ENCODE data around the gene HOXA5.

HOXA5 gene

DNA sequence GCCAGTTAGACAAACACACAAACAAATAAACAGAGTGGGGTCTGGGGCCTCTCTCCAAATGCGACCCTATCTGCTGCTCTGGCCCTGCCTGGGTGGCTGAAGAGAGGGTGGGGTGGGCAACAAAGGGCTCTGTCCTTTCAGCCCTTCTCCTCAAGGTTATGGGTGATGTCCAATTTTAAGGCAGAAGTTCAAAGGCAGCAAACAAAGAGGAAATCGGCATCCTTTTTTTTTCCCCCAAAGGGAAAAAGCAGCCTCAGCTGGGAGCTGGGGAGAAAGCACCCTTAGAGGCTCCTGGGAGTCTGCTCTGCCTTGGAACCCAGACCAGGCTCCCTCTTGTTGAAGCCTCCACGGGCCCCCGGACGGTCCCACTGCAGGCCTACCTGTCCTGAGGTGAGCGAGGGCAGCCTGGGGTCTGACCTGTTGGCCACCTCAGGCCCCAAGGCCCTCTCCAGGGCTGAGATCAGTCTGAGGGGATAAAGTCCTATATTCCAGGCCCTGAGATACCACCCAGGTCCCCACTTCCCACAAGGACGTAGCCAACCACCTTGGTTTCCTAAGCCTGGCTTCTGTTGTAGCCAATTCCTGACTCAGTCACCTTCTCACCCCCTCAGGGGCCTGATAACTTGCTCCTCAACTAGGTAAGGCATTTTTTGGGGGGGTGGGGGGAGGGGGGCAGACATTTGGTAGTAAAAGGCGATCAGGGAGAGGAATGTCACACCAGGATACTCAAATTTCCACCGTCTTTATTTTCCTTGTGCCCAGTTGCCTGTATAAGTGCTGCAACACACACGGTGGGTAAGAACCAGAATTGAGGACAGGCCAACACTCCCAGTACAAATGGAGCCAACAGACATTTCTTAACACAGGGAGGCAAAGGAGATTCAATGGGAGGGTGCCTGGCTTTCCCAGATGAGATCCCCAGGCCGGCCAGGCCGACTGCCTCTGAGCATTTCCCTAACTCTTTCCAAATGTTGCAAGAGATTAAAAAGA is 37.2 kb upstream of the HOXA5 start:
- H3K4me3 ChIP-seq (ENCODE audit: extremely low read depth, insufficient read depth, low read length, poor library complexity, severe bottlenecking): no peak overlapping the region
- H3K9me3 ChIP-seq (ENCODE audit: control insufficient read depth, low read length): no peaks in the 10 kb centered on the region
- WGBS, 2 experiments (ENCODE audit: insufficient coverage in 2 of 2): 26 to 40% methylated on average over 9 of the region's 12 CpGs
- H3K4me1 ChIP-seq (ENCODE audit: control insufficient read depth, insufficient read depth, low read length, poor library complexity, severe bottlenecking): peaks cover 6% of the 10 kb centered on the region
- H3K36me3 ChIP-seq (ENCODE audit: control insufficient read depth, insufficient read depth, low read length): no peaks in the 10 kb centered on the region
- H3K27ac ChIP-seq (ENCODE audit: low read depth, low read length, severe bottlenecking): no peak overlapping the region

DNA sequence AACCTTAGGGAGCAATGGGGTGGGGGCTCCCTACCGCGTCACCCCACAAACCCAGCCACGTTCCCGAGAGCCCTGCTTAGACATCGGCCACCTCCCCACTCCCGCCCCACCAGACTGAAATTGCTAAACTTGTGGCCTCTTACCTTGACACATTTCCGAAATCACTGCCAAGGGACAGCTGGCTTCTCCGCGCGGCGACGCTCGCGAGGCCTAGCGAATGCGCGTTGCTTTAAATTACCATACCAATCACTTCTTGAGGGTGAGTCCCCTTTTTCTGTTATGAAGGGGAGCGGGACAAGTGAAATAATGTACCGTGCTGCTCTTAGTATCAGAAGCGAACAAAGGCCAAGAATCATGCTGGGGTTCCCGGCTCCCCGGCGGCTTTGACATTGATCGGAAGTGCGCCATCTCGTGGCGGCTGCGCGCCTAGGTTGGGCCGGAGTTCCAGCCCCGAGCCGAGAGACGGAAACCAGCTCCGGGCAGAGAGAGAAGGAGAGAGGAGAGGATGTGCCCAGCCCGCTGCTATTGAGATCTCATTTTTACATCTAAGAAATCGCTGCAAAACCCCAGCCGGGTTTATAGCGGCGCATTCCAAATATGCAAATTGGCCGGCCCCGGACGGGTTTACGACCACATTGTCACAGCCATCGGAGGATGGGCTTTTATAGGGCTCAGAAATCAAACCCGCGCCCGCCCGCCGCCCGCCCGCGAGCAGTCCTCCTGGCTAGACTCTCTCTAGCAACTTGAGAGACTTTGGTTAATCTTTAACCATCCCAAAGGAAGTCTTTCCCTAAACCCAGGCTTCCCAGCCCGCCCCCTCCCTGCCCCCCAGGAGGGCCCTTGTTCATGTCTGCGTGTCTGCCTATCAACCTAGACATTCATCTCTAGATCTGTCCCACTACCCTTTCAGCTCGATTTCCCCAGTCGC is 36.3 kb upstream of the HOXA5 start:
- Histone ChIP-seq H3K4me1 (ENCODE audit: control insufficient read depth, insufficient read depth, low read length, poor library complexity, severe bottlenecking) (peaks cover 2% of the 10 kb centered on the region), H3K9me3 (ENCODE audit: control insufficient read depth, low read length) (no peaks in the 10 kb centered on the region), H3K27ac (ENCODE audit: low read depth, low read length, severe bottlenecking) (peak overlapping the region; percentile 29), H3K4me3 (ENCODE audit: extremely low read depth, insufficient read depth, low read length, poor library complexity, severe bottlenecking) (peak overlapping the region; percentile 16), H3K36me3 (ENCODE audit: control insufficient read depth, insufficient read depth, low read length) (no peaks in the 10 kb centered on the region)
- 2 to 4% methylated on average over 32 to 41 of the region's 56 CpGs for WGBS, 2 experiments (ENCODE audit: insufficient coverage in 2 of 2)

DNA sequence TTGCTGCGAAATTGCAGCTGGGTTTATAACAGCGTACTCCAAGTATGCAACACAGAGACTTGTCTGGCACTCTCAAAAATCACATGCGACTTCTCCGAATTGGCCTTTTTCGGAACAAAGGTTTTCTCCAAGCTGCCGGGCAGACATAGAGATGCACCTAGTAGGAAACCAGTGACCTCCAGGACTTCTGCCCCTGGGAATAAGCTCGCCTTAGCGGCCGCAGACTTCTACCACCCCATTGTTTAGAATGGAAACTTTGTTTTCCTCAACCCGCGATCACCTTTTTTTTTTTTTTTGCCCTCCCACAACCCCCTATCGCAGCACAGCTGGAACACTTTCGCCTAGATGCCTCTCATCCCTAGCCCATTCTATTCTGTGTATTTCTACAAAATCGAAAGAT is 35.5 kb upstream of the HOXA5 start:
- Histone ChIP-seq H3K4me1 (ENCODE audit: control insufficient read depth, insufficient read depth, low read length, poor library complexity, severe bottlenecking) (peaks cover 5% of the 10 kb centered on the region), H3K4me3 (ENCODE audit: extremely low read depth, insufficient read depth, low read length, poor library complexity, severe bottlenecking) (peak overlapping the region; percentile 16), H3K27ac (ENCODE audit: low read depth, low read length, severe bottlenecking) (no peak overlapping the region), H3K36me3 (ENCODE audit: control insufficient read depth, insufficient read depth, low read length) (no peaks in the 10 kb centered on the region), H3K9me3 (ENCODE audit: control insufficient read depth, low read length) (no peaks in the 10 kb centered on the region)
- 4 to 5% methylated on average over 12 to 13 of the region's 14 CpGs for WGBS, 2 experiments (ENCODE audit: insufficient coverage in 2 of 2)

DNA sequence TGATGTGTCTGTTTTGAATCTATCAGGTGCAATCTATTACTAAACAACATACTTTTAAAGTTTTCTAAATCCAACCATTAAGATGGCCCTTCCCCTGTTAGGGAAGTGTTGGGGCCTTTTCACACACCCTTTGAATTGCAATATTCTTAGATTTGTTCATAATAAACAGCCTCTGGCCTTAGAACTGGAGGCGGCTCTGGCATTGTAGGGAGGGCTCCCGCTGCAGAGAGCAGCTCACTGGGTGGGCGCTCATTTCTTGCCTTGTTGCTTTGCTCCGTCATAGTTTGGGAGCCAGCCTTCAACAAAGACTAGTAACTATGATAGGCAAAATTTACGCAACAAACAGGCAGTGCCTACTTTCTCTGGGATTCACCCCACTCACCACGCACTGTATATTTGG is 34.9 kb upstream of the HOXA5 start:
- no peak overlapping the region for H3K4me3 ChIP-seq (ENCODE audit: extremely low read depth, insufficient read depth, low read length, poor library complexity, severe bottlenecking)
- H3K4me1 ChIP-seq (ENCODE audit: control insufficient read depth, insufficient read depth, low read length, poor library complexity, severe bottlenecking): peaks cover 5% of the 10 kb centered on the region
- WGBS, 2 experiments (ENCODE audit: insufficient coverage in 2 of 2): 14 to 23% methylated on average over 2 to 4 of the region's 6 CpGs
- no peaks in the 10 kb centered on the region for H3K9me3 ChIP-seq (ENCODE audit: control insufficient read depth, low read length)
- no peaks in the 10 kb centered on the region for H3K36me3 ChIP-seq (ENCODE audit: control insufficient read depth, insufficient read depth, low read length)
- H3K27ac ChIP-seq (ENCODE audit: low read depth, low read length, severe bottlenecking): no peak overlapping the region

DNA sequence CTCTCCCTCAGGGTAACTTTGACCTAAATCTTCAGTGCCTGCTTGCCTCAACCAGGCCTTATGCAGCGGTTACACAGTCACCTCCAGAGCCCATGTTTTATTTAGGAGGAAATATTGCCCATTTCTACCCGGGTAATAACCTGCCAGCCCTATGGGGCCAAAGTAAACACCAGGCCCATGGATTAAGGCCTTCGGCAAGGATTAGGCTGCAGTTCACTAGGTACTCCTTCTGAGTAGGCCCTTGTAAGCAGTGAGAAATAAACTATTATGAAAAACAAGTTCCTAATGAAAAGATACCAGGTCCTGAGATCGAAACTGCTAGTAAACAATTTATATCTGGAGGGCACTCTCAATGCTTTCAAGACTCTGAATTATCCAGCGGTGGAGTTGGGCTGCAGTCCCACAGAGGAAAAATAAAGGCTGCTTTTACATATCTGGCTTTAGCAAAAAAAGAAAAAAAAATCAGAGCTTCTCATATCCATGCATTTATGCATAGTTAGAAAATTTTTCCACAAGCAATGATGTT is 34.4 kb upstream of the HOXA5 start:
- H3K9me3 ChIP-seq (ENCODE audit: control insufficient read depth, low read length): no peaks in the 10 kb centered on the region
- H3K36me3 ChIP-seq (ENCODE audit: control insufficient read depth, insufficient read depth, low read length): no peaks in the 10 kb centered on the region
- H3K27ac ChIP-seq (ENCODE audit: low read depth, low read length, severe bottlenecking): no peak overlapping the region
- 0 to 28% methylated on average over 1 to 4 of the region's 5 CpGs for WGBS, 2 experiments (ENCODE audit: insufficient coverage in 2 of 2)
- no peak overlapping the region for H3K4me3 ChIP-seq (ENCODE audit: extremely low read depth, insufficient read depth, low read length, poor library complexity, severe bottlenecking)
- peaks cover 3% of the 10 kb centered on the region for H3K4me1 ChIP-seq (ENCODE audit: control insufficient read depth, insufficient read depth, low read length, poor library complexity, severe bottlenecking)

DNA sequence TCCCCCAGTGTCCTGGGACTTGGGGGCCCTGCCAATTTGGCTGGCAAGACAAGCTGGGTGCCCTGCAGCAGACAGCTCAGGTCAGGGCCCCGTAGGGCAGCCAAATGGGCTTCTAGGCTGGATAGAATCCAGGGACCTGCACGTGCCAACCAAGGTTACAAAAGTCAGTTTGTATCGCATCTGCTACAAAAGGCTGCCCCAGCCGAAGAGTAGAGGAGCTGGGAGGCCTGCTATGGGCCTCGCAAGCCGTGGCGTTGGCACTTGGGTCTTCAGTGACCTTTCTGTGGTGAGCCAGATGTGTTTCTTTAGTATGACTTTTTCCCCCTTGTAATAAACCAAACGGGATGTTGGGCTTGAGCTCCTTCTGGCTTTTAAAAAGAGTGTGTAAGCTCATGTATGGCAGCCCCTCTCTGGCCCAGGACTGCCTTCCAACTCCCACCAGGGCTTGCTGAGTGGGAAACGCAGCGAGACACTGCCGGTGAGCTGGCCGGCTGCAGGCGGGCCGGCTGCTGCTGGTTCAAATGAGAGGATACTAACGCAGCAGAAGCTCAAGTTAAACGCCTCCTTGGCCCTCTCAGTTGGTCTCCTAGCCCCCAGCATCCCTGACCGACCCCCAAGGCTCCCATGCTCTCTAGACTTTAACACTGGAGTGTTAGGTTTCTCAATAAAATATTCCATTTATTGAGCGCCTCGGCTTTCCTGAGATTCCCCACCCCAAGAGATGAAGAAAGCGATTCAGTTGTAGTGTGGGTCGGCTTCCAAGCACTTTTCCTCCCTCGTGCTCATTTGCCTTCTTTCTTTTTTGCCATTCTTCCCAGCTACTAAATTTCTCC is 33.7 kb upstream of the HOXA5 start:
- peaks cover 3% of the 10 kb centered on the region for H3K4me1 ChIP-seq (ENCODE audit: control insufficient read depth, insufficient read depth, low read length, poor library complexity, severe bottlenecking)
- no peaks in the 10 kb centered on the region for H3K36me3 ChIP-seq (ENCODE audit: control insufficient read depth, insufficient read depth, low read length)
- H3K9me3 ChIP-seq (ENCODE audit: control insufficient read depth, low read length): no peaks in the 10 kb centered on the region
- no peak overlapping the region for H3K4me3 ChIP-seq (ENCODE audit: extremely low read depth, insufficient read depth, low read length, poor library complexity, severe bottlenecking)
- no peak overlapping the region for H3K27ac ChIP-seq (ENCODE audit: low read depth, low read length, severe bottlenecking)
- WGBS, 2 experiments (ENCODE audit: insufficient coverage in 2 of 2): 20 to 26% methylated on average over 17 of the region's 22 CpGs

DNA sequence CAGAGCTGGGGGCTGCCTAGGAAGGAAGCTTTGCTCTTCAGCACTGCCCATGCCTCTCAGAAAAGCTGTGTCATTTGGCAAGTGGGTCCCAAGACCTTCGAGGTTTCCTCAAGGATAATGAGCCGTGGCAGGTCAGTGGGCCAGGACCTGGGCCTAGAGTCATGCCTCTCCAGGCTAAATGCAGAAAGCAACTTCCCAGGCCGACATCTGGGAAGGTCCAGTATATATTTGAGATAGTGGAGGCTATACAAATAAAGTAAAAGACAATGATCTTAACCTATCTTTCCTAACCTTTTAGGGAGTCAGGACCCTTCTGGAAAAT is 33.0 kb upstream of the HOXA5 start:
- Histone ChIP-seq H3K9me3 (ENCODE audit: control insufficient read depth, low read length) (no peaks in the 10 kb centered on the region), H3K27ac (ENCODE audit: low read depth, low read length, severe bottlenecking) (no peak overlapping the region), H3K36me3 (ENCODE audit: control insufficient read depth, insufficient read depth, low read length) (no peaks in the 10 kb centered on the region), H3K4me3 (ENCODE audit: extremely low read depth, insufficient read depth, low read length, poor library complexity, severe bottlenecking) (no peak overlapping the region), H3K4me1 (ENCODE audit: control insufficient read depth, insufficient read depth, low read length, poor library complexity, severe bottlenecking) (peaks cover 3% of the 10 kb centered on the region)
- 50 to 73% methylated on average over 2 of the region's 3 CpGs for WGBS, 2 experiments (ENCODE audit: insufficient coverage in 2 of 2)

DNA sequence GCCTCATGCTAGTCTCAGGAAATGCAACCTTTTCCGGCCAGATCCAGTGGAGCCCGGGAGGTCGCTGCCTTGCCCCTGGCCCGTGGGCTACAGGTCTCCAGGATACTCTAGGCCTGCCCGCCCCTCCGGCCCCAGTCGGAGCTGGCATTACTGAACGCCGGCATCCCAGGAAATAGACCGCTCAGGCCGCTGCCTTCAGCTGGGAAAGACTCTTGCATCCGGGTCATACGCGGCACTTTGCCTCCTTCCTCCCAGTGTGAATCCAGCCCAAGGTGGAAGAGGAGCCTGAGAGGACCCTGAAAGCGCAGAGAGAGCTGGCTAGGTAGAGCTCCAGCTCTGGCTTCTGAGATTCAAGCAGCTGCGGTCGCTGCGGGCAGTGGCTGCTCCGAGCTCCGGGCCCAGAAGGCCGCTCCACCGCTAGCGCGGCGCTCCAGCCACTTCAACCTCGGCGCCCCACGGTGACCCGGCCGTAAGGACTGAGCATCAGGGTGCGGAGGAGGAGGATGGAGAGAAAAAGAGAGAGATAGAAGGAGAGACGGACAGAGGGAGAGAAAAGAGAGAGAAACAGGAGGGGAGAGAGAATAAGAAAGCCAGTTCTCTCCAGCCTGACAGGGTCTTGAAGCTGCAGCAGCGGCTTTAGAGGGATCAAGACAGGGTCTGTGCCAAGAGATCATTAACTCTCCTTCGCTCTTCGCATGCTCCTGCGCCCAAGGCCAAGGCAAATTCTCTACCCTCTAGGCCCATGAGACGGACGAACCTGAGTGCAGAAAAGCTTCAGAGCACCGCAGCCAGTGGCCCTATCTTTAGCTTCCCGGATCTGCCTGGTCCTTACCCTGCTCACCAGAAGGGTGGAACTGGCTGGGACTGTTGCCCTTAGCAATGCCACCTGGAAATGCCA is 32.4 kb upstream of the HOXA5 start:
- H3K27ac ChIP-seq (ENCODE audit: low read depth, low read length, severe bottlenecking): no peak overlapping the region
- H3K36me3 ChIP-seq (ENCODE audit: control insufficient read depth, insufficient read depth, low read length): no peaks in the 10 kb centered on the region
- H3K4me1 ChIP-seq (ENCODE audit: control insufficient read depth, insufficient read depth, low read length, poor library complexity, severe bottlenecking): peaks cover 3% of the 10 kb centered on the region
- WGBS, 2 experiments (ENCODE audit: insufficient coverage in 2 of 2): 7 to 11% methylated on average over 38 to 40 of the region's 40 CpGs
- H3K9me3 ChIP-seq (ENCODE audit: control insufficient read depth, low read length): no peaks in the 10 kb centered on the region
- no peak overlapping the region for H3K4me3 ChIP-seq (ENCODE audit: extremely low read depth, insufficient read depth, low read length, poor library complexity, severe bottlenecking)

DNA sequence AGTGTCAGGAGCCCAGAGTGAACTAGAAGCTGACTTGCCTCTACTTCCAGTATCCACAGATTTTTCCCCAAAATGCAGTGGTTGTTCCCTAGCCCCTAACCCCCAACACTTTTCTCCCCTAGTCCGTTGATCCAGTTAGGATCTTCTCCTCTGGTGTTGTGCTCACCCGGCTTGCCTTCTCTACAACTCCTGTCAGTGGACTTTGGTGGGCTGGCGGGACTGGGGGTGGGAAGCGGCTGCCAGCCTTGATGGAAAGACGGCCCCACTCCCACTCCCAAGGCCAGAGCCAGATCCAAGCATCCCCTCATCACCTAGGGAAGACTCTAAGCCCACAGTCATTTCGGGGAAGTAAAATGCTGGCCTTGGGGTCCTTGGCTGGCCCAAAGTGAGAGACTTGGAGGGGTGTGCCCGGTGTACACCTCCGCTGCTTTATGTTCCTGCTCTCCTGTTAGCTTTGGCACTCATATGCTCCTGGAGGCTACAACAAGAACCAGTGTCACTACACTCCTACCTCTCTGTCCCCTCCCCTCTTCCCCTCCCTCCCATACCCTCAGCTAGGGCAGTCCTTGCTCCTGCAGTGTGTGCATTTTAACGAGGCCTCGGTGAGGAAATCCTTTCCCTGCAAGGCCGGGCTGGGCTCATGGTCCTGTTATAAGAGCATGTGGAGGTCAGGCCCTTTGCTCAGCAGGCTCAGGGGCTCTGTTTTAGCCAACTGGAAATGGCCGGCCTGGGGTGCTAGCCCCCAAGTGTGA is 31.6 kb upstream of the HOXA5 start:
- no peaks in the 10 kb centered on the region for H3K9me3 ChIP-seq (ENCODE audit: control insufficient read depth, low read length)
- no peaks in the 10 kb centered on the region for H3K36me3 ChIP-seq (ENCODE audit: control insufficient read depth, insufficient read depth, low read length)
- H3K4me1 ChIP-seq (ENCODE audit: control insufficient read depth, insufficient read depth, low read length, poor library complexity, severe bottlenecking): peaks cover 3% of the 10 kb centered on the region
- no peak overlapping the region for H3K4me3 ChIP-seq (ENCODE audit: extremely low read depth, insufficient read depth, low read length, poor library complexity, severe bottlenecking)
- WGBS, 2 experiments (ENCODE audit: insufficient coverage in 2 of 2): 8 to 14% methylated on average over 6 to 7 of the region's 12 CpGs
- no peak overlapping the region for H3K27ac ChIP-seq (ENCODE audit: low read depth, low read length, severe bottlenecking)
